ENCODE measurements around the gene ITGAL. TPM values are rescaled to one million over a fixed set of nuclear protein-coding genes. Genes with fewer than 3 reads are reported as not detected.

ITGAL gene
- total and polyA plus RNA-seq, 2 of the 13 experiments (the other 11 are each of a cell fraction or from before 2014, with no cell fraction given) = 0.86 to 1.2 TPM

DNA sequence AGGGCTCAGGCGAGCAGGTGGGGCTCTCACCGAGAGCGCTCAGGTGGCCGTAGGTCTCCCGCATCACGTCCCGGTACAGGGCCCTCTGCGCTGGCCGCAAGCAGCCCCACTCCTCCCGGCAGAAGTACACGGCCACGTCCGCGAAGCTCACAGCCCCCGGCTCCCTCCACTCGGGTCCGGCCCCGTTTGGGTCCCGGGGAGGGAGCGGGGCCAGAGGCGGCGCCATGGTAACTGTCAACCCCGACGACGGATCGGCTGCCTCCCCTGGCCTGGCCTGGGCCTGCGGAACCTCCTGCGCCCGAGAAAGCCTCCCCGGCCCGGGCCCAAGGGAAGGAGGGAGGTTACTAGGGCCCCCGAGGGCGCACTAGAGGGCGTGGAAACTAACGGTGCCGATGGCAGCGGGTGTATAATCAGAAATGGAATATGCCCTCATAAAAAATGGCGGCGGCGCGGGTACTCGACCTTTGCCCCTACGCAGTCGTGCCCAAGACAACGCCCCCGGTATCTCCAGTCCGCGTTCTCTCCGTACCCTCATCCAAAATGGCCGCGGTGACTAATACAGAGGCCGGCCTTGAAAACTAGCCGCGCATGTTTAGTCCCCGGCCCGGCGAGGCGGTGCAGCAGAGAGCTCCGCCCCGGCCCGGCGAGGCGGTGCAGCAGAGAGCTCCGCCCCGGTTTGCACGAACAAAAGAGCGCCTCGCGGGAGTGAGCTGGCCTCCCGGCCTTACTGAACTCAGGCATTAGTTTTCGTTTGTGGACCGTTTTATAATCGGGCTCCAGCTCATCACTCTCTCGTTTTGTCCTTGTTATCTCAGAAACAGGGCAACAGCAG lies 85.6 kb downstream of the ITGAL start, which contains the start of gene ZNF764 (continued):
- TF ChIP-seq, protein P1, sequence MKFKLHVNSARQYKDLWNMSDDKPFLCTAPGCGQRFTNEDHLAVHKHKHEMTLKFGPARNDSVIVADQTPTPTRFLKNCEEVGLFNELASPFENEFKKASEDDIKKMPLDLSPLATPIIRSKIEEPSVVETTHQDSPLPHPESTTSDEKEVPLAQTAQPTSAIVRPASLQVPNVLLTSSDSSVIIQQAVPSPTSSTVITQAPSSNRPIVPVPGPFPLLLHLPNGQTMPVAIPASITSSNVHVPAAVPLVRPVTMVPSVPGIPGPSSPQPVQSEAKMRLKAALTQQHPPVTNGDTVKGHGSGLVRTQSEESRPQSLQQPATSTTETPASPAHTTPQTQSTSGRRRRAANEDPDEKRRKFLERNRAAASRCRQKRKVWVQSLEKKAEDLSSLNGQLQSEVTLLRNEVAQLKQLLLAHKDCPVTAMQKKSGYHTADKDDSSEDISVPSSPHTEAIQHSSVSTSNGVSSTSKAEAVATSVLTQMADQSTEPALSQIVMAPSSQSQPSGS (CRISPR knock-in tag; IDR thresholded peaks at IDR 0.05) = no peak; the same call in 1 of the 2 replicates
- peak; percentile 76 for TF ChIP-seq TARDBP (CRISPR knock-in tag; IDR thresholded peaks at IDR 0.05)
- peak; percentile 95 for TF ChIP-seq ZNF558 (CRISPR knock-in tag; IDR thresholded peaks at IDR 0.05; ENCODE audit: borderline replicate concordance)
- TF ChIP-seq, protein P2, sequence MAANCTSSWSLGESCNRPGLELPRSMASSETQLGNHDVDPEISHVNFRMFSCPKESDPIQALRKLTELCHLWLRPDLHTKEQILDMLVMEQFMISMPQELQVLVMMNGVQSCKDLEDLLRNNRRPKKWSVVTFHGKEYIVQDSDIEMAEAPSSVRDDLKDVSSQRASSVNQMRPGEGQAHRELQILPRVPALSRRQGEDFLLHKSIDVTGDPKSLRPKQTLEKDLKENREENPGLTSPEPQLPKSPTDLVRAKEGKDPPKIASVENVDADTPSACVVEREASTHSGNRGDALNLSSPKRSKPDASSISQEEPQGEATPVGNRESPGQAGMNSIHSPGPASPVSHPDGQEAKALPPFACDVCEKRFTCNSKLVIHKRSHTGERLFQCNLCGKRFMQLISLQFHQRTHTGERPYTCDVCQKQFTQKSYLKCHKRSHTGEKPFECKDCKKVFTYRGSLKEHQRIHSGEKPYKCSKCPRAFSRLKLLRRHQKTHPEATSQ (CRISPR knock-in tag; IDR thresholded peaks at IDR 0.05; ENCODE audit: borderline replicate concordance) = no peak
- TF ChIP-seq ZNF619 (CRISPR knock-in tag; IDR thresholded peaks at IDR 0.05) = peak; percentile 86; the same call in 1 of the 2 replicates
- TF ChIP-seq, protein P3, sequence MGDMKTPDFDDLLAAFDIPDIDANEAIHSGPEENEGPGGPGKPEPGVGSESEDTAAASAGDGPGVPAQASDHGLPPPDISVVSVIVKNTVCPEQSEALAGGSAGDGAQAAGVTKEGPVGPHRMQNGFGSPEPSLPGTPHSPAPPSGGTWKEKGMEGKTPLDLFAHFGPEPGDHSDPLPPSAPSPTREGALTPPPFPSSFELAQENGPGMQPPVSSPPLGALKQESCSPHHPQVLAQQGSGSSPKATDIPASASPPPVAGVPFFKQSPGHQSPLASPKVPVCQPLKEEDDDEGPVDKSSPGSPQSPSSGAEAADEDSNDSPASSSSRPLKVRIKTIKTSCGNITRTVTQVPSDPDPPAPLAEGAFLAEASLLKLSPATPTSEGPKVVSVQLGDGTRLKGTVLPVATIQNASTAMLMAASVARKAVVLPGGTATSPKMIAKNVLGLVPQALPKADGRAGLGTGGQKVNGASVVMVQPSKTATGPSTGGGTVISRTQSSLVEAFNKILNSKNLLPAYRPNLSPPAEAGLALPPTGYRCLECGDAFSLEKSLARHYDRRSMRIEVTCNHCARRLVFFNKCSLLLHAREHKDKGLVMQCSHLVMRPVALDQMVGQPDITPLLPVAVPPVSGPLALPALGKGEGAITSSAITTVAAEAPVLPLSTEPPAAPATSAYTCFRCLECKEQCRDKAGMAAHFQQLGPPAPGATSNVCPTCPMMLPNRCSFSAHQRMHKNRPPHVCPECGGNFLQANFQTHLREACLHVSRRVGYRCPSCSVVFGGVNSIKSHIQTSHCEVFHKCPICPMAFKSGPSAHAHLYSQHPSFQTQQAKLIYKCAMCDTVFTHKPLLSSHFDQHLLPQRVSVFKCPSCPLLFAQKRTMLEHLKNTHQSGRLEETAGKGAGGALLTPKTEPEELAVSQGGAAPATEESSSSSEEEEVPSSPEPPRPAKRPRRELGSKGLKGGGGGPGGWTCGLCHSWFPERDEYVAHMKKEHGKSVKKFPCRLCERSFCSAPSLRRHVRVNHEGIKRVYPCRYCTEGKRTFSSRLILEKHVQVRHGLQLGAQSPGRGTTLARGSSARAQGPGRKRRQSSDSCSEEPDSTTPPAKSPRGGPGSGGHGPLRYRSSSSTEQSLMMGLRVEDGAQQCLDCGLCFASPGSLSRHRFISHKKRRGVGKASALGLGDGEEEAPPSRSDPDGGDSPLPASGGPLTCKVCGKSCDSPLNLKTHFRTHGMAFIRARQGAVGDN (CRISPR knock-in tag; IDR thresholded peaks at IDR 0.05) = peak; percentile 90
- TF ChIP-seq DR1 (CRISPR knock-in tag; IDR thresholded peaks at IDR 0.05) = peak; percentile 93
- peak; percentile 96 for TF ChIP-seq ZNF776 (CRISPR knock-in tag; IDR thresholded peaks at IDR 0.05)
- 0 out of 2 replicates have a peak, but pooled peaks have one; percentile 33 for TF ChIP-seq REPIN1 (CRISPR knock-in tag; IDR thresholded peaks at IDR 0.05; ENCODE audit: borderline replicate concordance, low read depth)
- no peak for TF ChIP-seq ZNF720 (CRISPR knock-in tag; IDR thresholded peaks at IDR 0.05)
- TF ChIP-seq YEATS2 (CRISPR knock-in tag; IDR thresholded peaks at IDR 0.05; ENCODE audit: borderline replicate concordance) = peak; percentile 85; the same call in 1 of the 2 replicates
- no peak; the same call in 1 of the 2 replicates for TF ChIP-seq TP53 (CRISPR knock-in tag; conservative IDR thresholded peaks at IDR 0.05)
- no peak for TF ChIP-seq IKZF1 (IDR thresholded peaks at IDR 0.05)
- peak; percentile 87 for TF ChIP-seq ZNF564 (CRISPR knock-in tag; IDR thresholded peaks at IDR 0.05)
- no peak; the same call in 1 of the 2 replicates for TF ChIP-seq HES4 (CRISPR knock-in tag; IDR thresholded peaks at IDR 0.05; ENCODE audit: borderline replicate concordance)
- TF ChIP-seq NPAS2 (CRISPR knock-in tag; IDR thresholded peaks at IDR 0.05; ENCODE audit: borderline replicate concordance) = no peak
- TF ChIP-seq NR1H2 (CRISPR knock-in tag; IDR thresholded peaks at IDR 0.05; ENCODE audit: borderline replicate concordance, low read depth) = no peak; the same call in 1 of the 2 replicates
- TF ChIP-seq, protein P4, sequence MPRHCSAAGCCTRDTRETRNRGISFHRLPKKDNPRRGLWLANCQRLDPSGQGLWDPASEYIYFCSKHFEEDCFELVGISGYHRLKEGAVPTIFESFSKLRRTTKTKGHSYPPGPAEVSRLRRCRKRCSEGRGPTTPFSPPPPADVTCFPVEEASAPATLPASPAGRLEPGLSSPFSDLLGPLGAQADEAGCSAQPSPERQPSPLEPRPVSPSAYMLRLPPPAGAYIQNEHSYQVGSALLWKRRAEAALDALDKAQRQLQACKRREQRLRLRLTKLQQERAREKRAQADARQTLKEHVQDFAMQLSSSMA (CRISPR knock-in tag; IDR thresholded peaks at IDR 0.05) = peak; percentile 49; the same call in 1 of the 2 replicates
- TF ChIP-seq, protein P5, sequence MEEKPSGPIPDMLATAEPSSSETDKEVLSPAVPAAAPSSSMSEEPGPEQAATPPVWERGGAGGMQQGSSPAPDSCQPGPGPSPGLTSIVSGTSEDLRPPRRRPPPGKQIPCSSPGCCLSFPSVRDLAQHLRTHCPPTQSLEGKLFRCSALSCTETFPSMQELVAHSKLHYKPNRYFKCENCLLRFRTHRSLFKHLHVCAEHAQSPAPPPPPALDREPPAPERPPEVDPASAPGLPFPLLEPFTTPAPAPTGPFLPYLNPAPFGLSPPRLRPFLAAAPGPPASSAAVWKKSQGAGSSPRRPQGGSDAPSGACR (CRISPR knock-in tag; IDR thresholded peaks at IDR 0.05) = peak; percentile 98
- no peak for TF ChIP-seq PCBP2 (optimal IDR thresholded peaks at IDR 0.05; ENCODE audit: low read depth, low read length, poor library complexity, severe bottlenecking)
